ENCODE measurements around the gene GRM1. TPM values are rescaled to one million over a fixed set of nuclear protein-coding genes. Genes with fewer than 3 reads are reported as not detected.

Gene GRM1
- total RNA-seq, 1 donor from 2014 or later = 6.7 TPM

- Histone ChIP-seq H3K4me3 (no peak overlapping the region), H3K36me3 (no peaks in the 10 kb centered on the region), H3K27me3 (ENCODE audit: low read depth) (no peaks in the 10 kb centered on the region), H3K9me3 (replicated peaks) (no peaks in the 10 kb centered on the region), H3K27ac (replicated peaks) (no peak overlapping the region), H3K4me1 (peaks cover under 1% of the 10 kb centered on the region)
- intact Hi-C loops (cut with micrococcal nuclease) = no loop called here
- DNase-seq = no peak
- TF ChIP-seq CTCF (IDR thresholded peaks at IDR 0.05; ENCODE audit: borderline replicate concordance) = no peak
Measured at GRCh38 chr6:146352163-146352562, 323.3 kb downstream of the GRM1 start.

- H3K9me3 ChIP-seq (replicated peaks) = no peaks in the 10 kb centered on the region
- no peak overlapping the region for H3K4me3 ChIP-seq
- intact Hi-C loops (cut with micrococcal nuclease) = no loop called here
- H3K36me3 ChIP-seq = no peaks in the 10 kb centered on the region
- no peak for TF ChIP-seq CTCF (IDR thresholded peaks at IDR 0.05; ENCODE audit: borderline replicate concordance)
- H3K27ac ChIP-seq (replicated peaks) = no peak overlapping the region
- H3K4me1 ChIP-seq = peaks cover 18% of the 10 kb centered on the region
- no peak for DNase-seq
- H3K27me3 ChIP-seq (ENCODE audit: low read depth) = no peaks in the 10 kb centered on the region
Measured at GRCh38 chr6:146354451-146354850, 325.6 kb downstream of the GRM1 start.

- no peak for DNase-seq
- no peaks in the 10 kb centered on the region for H3K27me3 ChIP-seq (ENCODE audit: low read depth)
- no peak overlapping the region for H3K27ac ChIP-seq (replicated peaks)
- H3K9me3 ChIP-seq (replicated peaks) = no peaks in the 10 kb centered on the region
- TF ChIP-seq CTCF (IDR thresholded peaks at IDR 0.05; ENCODE audit: borderline replicate concordance) = no peak
- peaks cover 18% of the 10 kb centered on the region for H3K4me1 ChIP-seq
- no peak overlapping the region for H3K4me3 ChIP-seq
- H3K36me3 ChIP-seq = no peaks in the 10 kb centered on the region
- intact Hi-C loops (cut with micrococcal nuclease) = no loop called here
Measured at GRCh38 chr6:146355521-146356100, 326.7 kb downstream of the GRM1 start.

DNA sequence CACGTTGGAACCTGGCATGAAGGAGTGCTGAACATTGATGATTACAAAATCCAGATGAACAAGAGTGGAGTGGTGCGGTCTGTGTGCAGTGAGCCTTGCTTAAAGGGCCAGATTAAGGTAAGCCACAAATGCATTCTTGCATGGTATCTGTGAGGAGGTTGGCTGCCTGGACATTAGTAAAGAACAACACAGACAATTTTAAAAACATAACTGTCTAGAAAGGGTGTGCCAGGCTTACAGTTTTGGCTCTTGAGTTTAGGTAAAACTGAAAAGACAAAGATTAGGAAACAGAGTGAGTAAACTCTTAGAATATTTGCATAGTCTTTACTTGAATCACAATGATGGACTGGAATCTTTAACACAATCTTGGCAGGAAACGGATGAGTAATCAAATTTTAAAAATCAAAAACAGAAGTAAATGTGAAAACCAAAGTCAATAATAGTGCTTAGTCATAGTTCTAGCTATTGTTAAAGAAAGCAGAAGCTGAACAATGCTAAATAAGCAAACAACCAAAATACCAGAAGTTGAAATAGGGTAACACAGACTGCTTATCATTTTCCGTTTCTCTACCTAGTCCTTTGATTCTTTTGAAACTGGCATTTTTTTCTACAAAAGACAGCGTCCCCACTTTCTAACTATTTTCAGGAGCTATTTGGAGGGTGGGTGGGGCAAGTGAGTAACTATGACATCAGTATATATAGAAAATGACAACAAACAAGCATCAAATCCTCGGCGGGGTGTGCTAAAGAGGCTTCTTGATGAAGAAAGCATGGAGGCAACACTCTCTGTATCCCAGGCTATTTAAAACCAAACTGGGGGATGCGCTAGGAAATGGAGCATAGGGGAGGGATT lies 328.9 kb downstream of the GRM1 start:
- H3K4me1 ChIP-seq = peaks cover 18% of the 10 kb centered on the region

More for the DNA sequence above, 328.9 kb downstream of the GRM1 start:
- Histone ChIP-seq H3K9me3 (replicated peaks) (no peaks in the 10 kb centered on the region), H3K4me3 (no peak overlapping the region), H3K27me3 (ENCODE audit: low read depth) (no peaks in the 10 kb centered on the region), H3K27ac (replicated peaks) (no peak overlapping the region), H3K36me3 (no peaks in the 10 kb centered on the region)
- intact Hi-C loops (cut with micrococcal nuclease) = no loop called here
- DNase-seq = no peak
- TF ChIP-seq CTCF (IDR thresholded peaks at IDR 0.05; ENCODE audit: borderline replicate concordance) = no peak
